Thyroid gland (tissue), 4 donors: ENCODE data around the gene SUSD2.

Source experiments
- POLR2A ChIP-seq, 2 donors: fragments of 450-650 bp; IDR thresholded peaks; one replicate each; pipeline ENCODE4 v1.6.1; 2017; ENCODE audit warnings: antibody characterized with exemption in 2 of 2, mild to moderate bottlenecking in 2 of 2, moderate library complexity in 1 of 2
- TF ChIP-seq, protein P1 (sequence below), 6 experiments: fragments of 200-600 bp in 3 of 6; fragments of 450-650 bp in 3 of 6; sonication (generic) in 3 of 6; IDR thresholded peaks; one replicate each; pipeline ENCODE4 v1.5.1; 2016 to 2019; ENCODE audit warnings: antibody characterized with exemption in 6 of 6, mild to moderate bottlenecking in 2 of 6, inconsistent platforms in 1 of 6, moderate library complexity in 1 of 6

GRCh38 chr22:24169439-24170058 is 11.7 kb upstream of the SUSD2 start:
- TF ChIP-seq, protein P1, sequence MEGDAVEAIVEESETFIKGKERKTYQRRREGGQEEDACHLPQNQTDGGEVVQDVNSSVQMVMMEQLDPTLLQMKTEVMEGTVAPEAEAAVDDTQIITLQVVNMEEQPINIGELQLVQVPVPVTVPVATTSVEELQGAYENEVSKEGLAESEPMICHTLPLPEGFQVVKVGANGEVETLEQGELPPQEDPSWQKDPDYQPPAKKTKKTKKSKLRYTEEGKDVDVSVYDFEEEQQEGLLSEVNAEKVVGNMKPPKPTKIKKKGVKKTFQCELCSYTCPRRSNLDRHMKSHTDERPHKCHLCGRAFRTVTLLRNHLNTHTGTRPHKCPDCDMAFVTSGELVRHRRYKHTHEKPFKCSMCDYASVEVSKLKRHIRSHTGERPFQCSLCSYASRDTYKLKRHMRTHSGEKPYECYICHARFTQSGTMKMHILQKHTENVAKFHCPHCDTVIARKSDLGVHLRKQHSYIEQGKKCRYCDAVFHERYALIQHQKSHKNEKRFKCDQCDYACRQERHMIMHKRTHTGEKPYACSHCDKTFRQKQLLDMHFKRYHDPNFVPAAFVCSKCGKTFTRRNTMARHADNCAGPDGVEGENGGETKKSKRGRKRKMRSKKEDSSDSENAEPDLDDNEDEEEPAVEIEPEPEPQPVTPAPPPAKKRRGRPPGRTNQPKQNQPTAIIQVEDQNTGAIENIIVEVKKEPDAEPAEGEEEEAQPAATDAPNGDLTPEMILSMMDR (IDR thresholded peaks at IDR 0.05): no peak
- no peak for TF ChIP-seq POLR2A (IDR thresholded peaks at IDR 0.05)
